GM12892 (cell line): ENCODE data around the gene ZNF467.

Source experiments
- DNase-seq: peaks from one replicate; pipeline ENCODE4 v3.0.0; 2011; ENCODE audit not compliant: insufficient read length
- FAIRE-seq: peaks from 2 replicates; lab custom pipeline; 2011; peaks lifted over from hg19 to GRCh38; lab: Jason Lieb, UNC
- POLR2A ChIP-seq: IDR thresholded peaks from 2 replicates; pipeline ENCODE4 v1.6.1; 2011; ENCODE audit warnings: low read depth, low read length, control low read depth
- POLR2AphosphoS5 ChIP-seq: IDR thresholded peaks from 2 replicates; pipeline ENCODE4 v1.6.1; 2011; ENCODE audit warnings: low read depth, low read length, control low read depth
- TAF1 ChIP-seq: IDR thresholded peaks from 2 replicates; pipeline ENCODE4 v1.6.1; 2011; ENCODE audit warnings: low read depth, mild to moderate bottlenecking, control low read depth, low read length, borderline replicate concordance

The ZNF467 gene

GRCh38 chr7:149781921-149782320 lies 8.5 kb upstream of the ZNF467 start:
- TF ChIP-seq POLR2A (no peak), POLR2AphosphoS5 (no peak), TAF1 (no peak)
- DNase-seq, result no peak
- no peak for FAIRE-seq

- FAIRE-seq, result no peak
Observed at GRCh38 chr7:149780636-149781419, 7.4 kb upstream of the ZNF467 start.

GRCh38 chr7:149780056-149780455 lies 6.7 kb upstream of the ZNF467 start:
- no peak for DNase-seq
- no peak for TF ChIP-seq POLR2A
- TF ChIP-seq TAF1, result no peak
- no peak for TF ChIP-seq POLR2AphosphoS5
- FAIRE-seq, result no peak

More at GRCh38 chr7:149780636-149781419, 7.4 kb upstream of the ZNF467 start:
- DNase-seq, result no peak
- TF ChIP-seq POLR2AphosphoS5, result no peak
- TF ChIP-seq TAF1, result no peak
- no peak for TF ChIP-seq POLR2A

- FAIRE-seq (no peak), DNase-seq (no peak)
- TF ChIP-seq POLR2A (no peak), TAF1 (no peak), POLR2AphosphoS5 (no peak)
Observed at GRCh38 chr7:149779502-149779805, 6.1 kb upstream of the ZNF467 start.

- DNase-seq (no peak), FAIRE-seq (no peak)
- TF ChIP-seq POLR2AphosphoS5 (no peak), POLR2A (no peak), TAF1 (no peak)
Observed at GRCh38 chr7:149778696-149779501, 5.5 kb upstream of the ZNF467 start.

GRCh38 chr7:149778327-149778637 lies 4.9 kb upstream of the ZNF467 start:
- TF ChIP-seq POLR2AphosphoS5 (no peak), TAF1 (no peak), POLR2A (no peak)
- no peak for DNase-seq
- no peak for FAIRE-seq

GRCh38 chr7:149777551-149778326 lies 4.4 kb upstream of the ZNF467 start:
- TF ChIP-seq TAF1 (no peak), POLR2AphosphoS5 (no peak), POLR2A (no peak)
- DNase-seq (no peak), FAIRE-seq (no peak)

GRCh38 chr7:149776848-149777407 lies 3.5 kb upstream of the ZNF467 start:
- DNase-seq (no peak), FAIRE-seq (no peak)
- no peak for TF ChIP-seq POLR2A
- TF ChIP-seq POLR2AphosphoS5, result no peak
- no peak for TF ChIP-seq TAF1

GRCh38 chr7:149776289-149776688 lies 2.9 kb upstream of the ZNF467 start:
- DNase-seq (no peak), FAIRE-seq (no peak)
- TF ChIP-seq TAF1 (no peak), POLR2AphosphoS5 (no peak), POLR2A (no peak)

GRCh38 chr7:149775176-149775556 lies 1.8 kb upstream of the ZNF467 start:
- TF ChIP-seq POLR2AphosphoS5 (no peak), TAF1 (no peak), POLR2A (no peak)
- no peak for DNase-seq
- no peak for FAIRE-seq

- DNase-seq (no peak), FAIRE-seq (no peak)
Observed at GRCh38 chr7:149774237-149775175, 1.1 kb upstream of the ZNF467 start.

More at GRCh38 chr7:149774237-149775175, 1.1 kb upstream of the ZNF467 start:
- TF ChIP-seq POLR2AphosphoS5 (no peak), POLR2A (no peak)
